C4-2B (cell line): ENCODE measurements around the gene SLC11A1.

Experiments
- CTCF ChIP-seq: fragments of 450-650 bp; conservative IDR thresholded peaks from 2 replicates; pipeline ENCODE4 v1.5.1; 2017; ENCODE audit warnings: mild to moderate bottlenecking
- ZFX ChIP-seq: fragments of 450-650 bp; IDR thresholded peaks from 2 replicates; pipeline ENCODE4 v1.6.1; 2017

GRCh38 chr2:218389333-218390150 is 7.5 kb downstream of the SLC11A1 start:
- TF ChIP-seq CTCF (no peak), ZFX (no peak)
